Adrenal gland (tissue), 12 donors: Measurements from ENCODE around the gene BPIFB6. TPM values are rescaled to one million over a fixed set of nuclear protein-coding genes. Genes with fewer than 3 reads are reported as not detected.

Experiments used
- DNase-seq, 7 donors: peaks; one replicate each; pipeline ENCODE4 v3.0.0-alpha.2; 2019 to 2020
- H3K27ac ChIP-seq, 5 donors: fragments of 200-600 bp; sonication (generic) in 4 of 5; 1 replicate in 3 of 5; 2 replicates in 2 of 5; pipeline versions ENCODE4 v1.5.1 to v1.8.0; 2016 to 2020; ENCODE audit warnings: mild to moderate bottlenecking in 1 of 5
- H3K27me3 ChIP-seq: fragments of 200-600 bp; 2 replicates; pipeline ENCODE4 v1.8.0; 2021
- H3K36me3 ChIP-seq, 2 donors: fragments of 200-600 bp; replicated peaks in 1 of 2; 1 replicate in 1 of 2; 2 replicates in 1 of 2; pipeline versions ENCODE4 v1.5.1 to v1.8.0; 2018 to 2022
- H3K4me1 ChIP-seq, 2 donors: fragments of 200-600 bp; replicated peaks in 1 of 2; 1 replicate in 1 of 2; 2 replicates in 1 of 2; pipeline versions ENCODE4 v1.5.1 to v1.8.0; 2018 to 2021
- H3K4me3 ChIP-seq, 4 donors: fragments of 200-600 bp; sonication (generic) in 3 of 4; one replicate each; pipeline ENCODE4 v1.5.1; 2016 to 2018
- H3K9me3 ChIP-seq, 3 donors: fragments of 200-600 bp; sonication (generic) in 1 of 3; replicated peaks in 1 of 3; 1 replicate in 2 of 3; 2 replicates in 1 of 3; pipeline versions ENCODE4 v1.5.1 to v1.8.0; 2016 to 2021
- CTCF ChIP-seq, 6 experiments: fragments of 450-650 bp in 4 of 6; fragments of 200-600 bp in 2 of 6; sonication (generic) in 1 of 6; IDR thresholded peaks; 1 replicate in 5 of 6; 2 replicates in 1 of 6; pipeline versions ENCODE4 v1.5.1 to v1.8.0; 2016 to 2021; ENCODE audit warnings: antibody characterized with exemption in 6 of 6, mild to moderate bottlenecking in 2 of 6, moderate library complexity in 1 of 6
- POLR2A ChIP-seq, 2 donors: fragments of 450-650 bp; IDR thresholded peaks; one replicate each; pipeline ENCODE4 v1.6.1; 2017; ENCODE audit warnings: antibody characterized with exemption in 2 of 2, mild to moderate bottlenecking in 2 of 2, moderate library complexity in 1 of 2
- WGBS, 4 donors: extraction: QIAGEN DNeasy Blood & Tissue Kit in 2 of 4; methylation state at CpG; one replicate each; pipeline versions ENCODE4 v1.1.5 to v1.1.7; 2013 to 2017; 5-methylcytosine and 5-hydroxymethylcytosine counted together
- intact Hi-C, 2 donors: fragments of 100-400 bp; cut with DNase I; formaldehyde crosslinking; loops; one replicate each; pipeline versions ENCODE4 v1.14.1 to v1.15.0; 2022 to 2023
- polyA plus RNA-seq, 3 donors: library from polyadenylated mRNA; stranded (reverse); fragments of 200-250 nt in 2 of 3; fragments of 350-450 nt in 1 of 3; fragmentation: Illumina TruSeq in 1 of 3; extraction: RNeasy Lipid Tissue Mini Kit (QIAGEN cat#74804) in 1 of 3; gene quantifications; one replicate each; pipeline ENCODE4 v1.2.3, GENCODE V29; 2013 to 2014
- total RNA-seq, 9 donors: library from RNA; depleted of rRNA in 4 of 9; stranded (reverse); fragments of >200 nt in 4 of 9; fragments of 120-200 nt in 1 of 9; fragmentation: NEBNext Ultra II Directional in 1 of 9; extraction: Animal tissue kit (Norgen Biotek cat#: 25700) in 1 of 9; gene quantifications; one replicate each; pipeline versions ENCODE4 v1.1.0 to v1.2.4, GENCODE V29; 2013 to 2023
- donor health status: healthy with polysubstance abuse.
- donor health status: Bipolar disorder and iron deficiency.
- donor health status: DM: yes; HTN: yes; CAD: no.
- donor health status: DM: no; HTN: no; CAD: no.
- donor health status: DM: no; HTN: no; CAD: no.
- donor health status: DM: yes; HTN: yes; CAD: no.

Gene BPIFB6
- total and polyA plus RNA-seq, 12 donors = not detected

GRCh38 chr20:32997431-32997830 is 34.0 kb upstream of the BPIFB6 start:
- WGBS, 4 donors = 67 to 78% (median 73%) methylated on average over 2 of the region's 2 CpGs
- Histone ChIP-seq H3K27ac (no peak overlapping the region), H3K9me3 (no peaks in the 10 kb centered on the region), H3K4me1 (no peaks in the 10 kb centered on the region), H3K36me3 (no peaks in the 10 kb centered on the region), H3K4me3 (no peak overlapping the region), H3K27me3 (no peaks in the 10 kb centered on the region)
- intact Hi-C loops = no loop called here
- TF ChIP-seq CTCF (IDR thresholded peaks at IDR 0.05) (no peak), POLR2A (IDR thresholded peaks at IDR 0.05) (no peak)
- no peak for DNase-seq

- Histone ChIP-seq H3K27ac (no peak overlapping the region), H3K36me3 (no peaks in the 10 kb centered on the region), H3K4me1 (no peaks in the 10 kb centered on the region), H3K9me3 (no peaks in the 10 kb centered on the region), H3K27me3 (no peaks in the 10 kb centered on the region), H3K4me3 (no peak overlapping the region)
- 60 to 62% (median 61%) methylated on average over 9 of the region's 9 CpGs for WGBS, 4 donors
- TF ChIP-seq POLR2A (IDR thresholded peaks at IDR 0.05) (no peak), CTCF (IDR thresholded peaks at IDR 0.05) (no peak)
- intact Hi-C loops = no loop called here
- no peak for DNase-seq
Observed at GRCh38 chr20:32999603-33000250, 31.7 kb upstream of the BPIFB6 start.

- 42 to 60% (median 50%) methylated on average over 9 of the region's 9 CpGs for WGBS, 4 donors
- Histone ChIP-seq H3K9me3 (no peaks in the 10 kb centered on the region), H3K4me3 (no peak overlapping the region), H3K27ac (no peak overlapping the region), H3K27me3 (no peaks in the 10 kb centered on the region), H3K4me1 (no peaks in the 10 kb centered on the region), H3K36me3 (no peaks in the 10 kb centered on the region)
- DNase-seq = no peak
- TF ChIP-seq CTCF (IDR thresholded peaks at IDR 0.05) = no peak
- TF ChIP-seq POLR2A (IDR thresholded peaks at IDR 0.05) = no peak
- intact Hi-C loops = no loop called here
Observed at GRCh38 chr20:33000802-33001466, 30.5 kb upstream of the BPIFB6 start.

GRCh38 chr20:33002087-33002808 is 29.2 kb upstream of the BPIFB6 start:
- Histone ChIP-seq H3K9me3 (no peaks in the 10 kb centered on the region), H3K4me1 (no peaks in the 10 kb centered on the region), H3K4me3 (no peak overlapping the region), H3K36me3 (no peaks in the 10 kb centered on the region), H3K27me3 (no peaks in the 10 kb centered on the region), H3K27ac (no peak overlapping the region)
- 77 to 85% (median 82%) methylated on average over 4 to 7 of the region's 7 CpGs for WGBS, 4 donors
- TF ChIP-seq CTCF (IDR thresholded peaks at IDR 0.05) = no peak
- no peak for DNase-seq
- intact Hi-C loops = no loop called here
